Measurements from ENCODE around the gene FTL.

Gene FTL

GRCh38 chr19:48945817-48946216 lies 19.3 kb upstream of the FTL start:
- DNase-seq (ENCODE audit: low read depth in 2 of 2), result no peak

GRCh38 chr19:48946463-48947257 lies 18.4 kb upstream of the FTL start:
- no peak for DNase-seq (ENCODE audit: low read depth in 2 of 2)

- no peak for DNase-seq (ENCODE audit: low read depth in 2 of 2)
Observed at GRCh38 chr19:48947258-48947542, 17.9 kb upstream of the FTL start.

- DNase-seq (ENCODE audit: low read depth in 2 of 2), result no peak
Observed at GRCh38 chr19:48950159-48950558, 14.9 kb upstream of the FTL start.

GRCh38 chr19:48950830-48951519 lies 14.1 kb upstream of the FTL start:
- no peak for DNase-seq (ENCODE audit: low read depth in 2 of 2)

- DNase-seq (ENCODE audit: low read depth in 2 of 2), result no peak
Observed at GRCh38 chr19:48953141-48953540, 12.0 kb upstream of the FTL start.

- no peak for DNase-seq (ENCODE audit: low read depth in 2 of 2)
Observed at GRCh38 chr19:48953990-48954594, 11.0 kb upstream of the FTL start.

GRCh38 chr19:48954595-48955307 lies 10.4 kb upstream of the FTL start, which contains the start of gene BAX:
Gene BAX, plus strand, starts transcription at chr19:48954875. Its CDS starts 54 bp downstream, at chr19:48954929.
- peak; percentile 80 to 95 for DNase-seq (ENCODE audit: low read depth in 2 of 2)

GRCh38 chr19:48955308-48955958 lies 9.7 kb upstream of the FTL start:
- DNase-seq (ENCODE audit: low read depth in 2 of 2), result no peak

- no peak for DNase-seq (ENCODE audit: low read depth in 2 of 2)
Observed at GRCh38 chr19:48958006-48958405, 7.1 kb upstream of the FTL start.

- DNase-seq (ENCODE audit: low read depth in 2 of 2), result no peak
Observed at GRCh38 chr19:48959341-48960239, 5.5 kb upstream of the FTL start.

GRCh38 chr19:48961051-48961649 lies 4.0 kb upstream of the FTL start:
- no peak for DNase-seq (ENCODE audit: low read depth in 2 of 2)

- DNase-seq (ENCODE audit: low read depth in 2 of 2), result no peak
Observed at GRCh38 chr19:48961673-48962028, 3.5 kb upstream of the FTL start.

GRCh38 chr19:48962029-48962848 lies 2.9 kb upstream of the FTL start:
- no peak for DNase-seq (ENCODE audit: low read depth in 2 of 2)

GRCh38 chr19:48962849-48963165 lies 2.3 kb upstream of the FTL start:
- no peak for DNase-seq (ENCODE audit: low read depth in 2 of 2)

GRCh38 chr19:48963371-48964204 lies 1.5 kb upstream of the FTL start:
- DNase-seq (ENCODE audit: low read depth in 2 of 2), result peak; percentile 42 to 67

GRCh38 chr19:48964205-48965039 lies 687 bp upstream of the FTL start:
- no peak for DNase-seq (ENCODE audit: low read depth in 2 of 2)

Data from stimulated activated CD4-positive, alpha-beta T cell treated with anti-CD3 and anti-CD28 coated beads, Interleukin-1b, Interleukin-23, amount 100 ng/mL, for 4 hours (primary cell).